ENCODE measurements around the gene PRTN3.
"Not testable (repeated sequence)": the region's sequence is repeated elsewhere in the genome, so short reads cannot be mapped to it uniquely, and the experiment has no call there.

The PRTN3 gene

GRCh38 chr19:816500-816857 lies 24.3 kb upstream of the PRTN3 start:
- no peak for DNase-seq (ENCODE audit: low read depth)

DNA sequence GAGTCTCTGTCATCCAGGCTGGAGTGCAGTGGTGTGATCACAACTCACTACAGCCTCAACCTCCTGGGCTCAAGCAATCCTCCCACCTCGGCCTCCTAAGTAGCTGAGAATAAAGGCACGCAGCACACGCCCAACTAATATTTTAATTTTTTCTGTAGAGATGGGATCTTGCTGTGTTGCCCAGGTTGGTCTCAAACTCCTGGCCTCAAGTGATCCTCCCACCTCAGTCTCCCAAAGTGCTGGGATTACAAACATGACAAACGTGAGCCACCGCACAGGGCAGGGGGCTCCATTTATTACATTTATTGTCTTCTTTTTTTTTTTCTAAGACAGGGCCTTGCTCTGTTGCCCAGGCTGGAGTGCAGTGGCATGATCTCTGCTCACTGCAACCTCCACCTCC lies 20.6 kb upstream of the PRTN3 start:
- DNase-seq (ENCODE audit: low read depth): not testable (repeated sequence)

- DNase-seq (ENCODE audit: low read depth): no peak
These were observed 19.5 kb upstream of the PRTN3 start for GRCh38 chr19:821231-821824.

GRCh38 chr19:821825-822503 lies 18.8 kb upstream of the PRTN3 start, which contains the start of gene PLPPR3:
Gene PLPPR3, minus strand, starts transcription at chr19:821955. Its CDS starts 396 bp downstream, at chr19:821559.
- no peak for DNase-seq (ENCODE audit: low read depth)

DNA sequence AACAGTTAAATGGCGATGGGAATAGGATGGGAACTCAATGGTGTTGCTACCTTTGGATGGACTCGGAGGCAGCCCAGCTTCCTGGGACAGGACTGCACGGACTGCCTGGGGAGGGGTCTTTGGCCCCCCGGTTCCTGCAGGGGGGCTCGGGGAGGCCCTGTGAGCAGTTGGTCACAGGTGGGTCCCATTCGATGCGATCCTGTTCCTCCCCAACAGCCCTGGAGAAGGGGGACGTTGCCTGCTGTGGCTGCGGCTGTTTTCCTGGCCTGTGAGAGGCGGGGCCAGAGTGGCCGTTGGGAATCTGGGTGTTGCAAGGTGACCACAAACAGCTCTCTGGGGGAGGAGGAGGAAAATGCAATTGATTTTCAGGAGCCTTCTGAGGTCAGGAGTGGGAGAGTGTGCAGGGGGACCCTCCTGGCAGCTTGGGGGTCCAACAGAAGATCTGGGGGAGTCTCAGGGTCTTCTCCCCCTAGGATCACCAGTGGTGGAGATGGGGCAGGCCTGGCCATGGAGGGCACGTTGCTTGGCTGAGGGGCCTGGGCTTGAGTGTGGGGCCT lies 17.2 kb upstream of the PRTN3 start:
- DNase-seq (ENCODE audit: low read depth): no peak

GRCh38 chr19:824885-825284 lies 15.9 kb upstream of the PRTN3 start:
- no peak for DNase-seq (ENCODE audit: low read depth)

DNA sequence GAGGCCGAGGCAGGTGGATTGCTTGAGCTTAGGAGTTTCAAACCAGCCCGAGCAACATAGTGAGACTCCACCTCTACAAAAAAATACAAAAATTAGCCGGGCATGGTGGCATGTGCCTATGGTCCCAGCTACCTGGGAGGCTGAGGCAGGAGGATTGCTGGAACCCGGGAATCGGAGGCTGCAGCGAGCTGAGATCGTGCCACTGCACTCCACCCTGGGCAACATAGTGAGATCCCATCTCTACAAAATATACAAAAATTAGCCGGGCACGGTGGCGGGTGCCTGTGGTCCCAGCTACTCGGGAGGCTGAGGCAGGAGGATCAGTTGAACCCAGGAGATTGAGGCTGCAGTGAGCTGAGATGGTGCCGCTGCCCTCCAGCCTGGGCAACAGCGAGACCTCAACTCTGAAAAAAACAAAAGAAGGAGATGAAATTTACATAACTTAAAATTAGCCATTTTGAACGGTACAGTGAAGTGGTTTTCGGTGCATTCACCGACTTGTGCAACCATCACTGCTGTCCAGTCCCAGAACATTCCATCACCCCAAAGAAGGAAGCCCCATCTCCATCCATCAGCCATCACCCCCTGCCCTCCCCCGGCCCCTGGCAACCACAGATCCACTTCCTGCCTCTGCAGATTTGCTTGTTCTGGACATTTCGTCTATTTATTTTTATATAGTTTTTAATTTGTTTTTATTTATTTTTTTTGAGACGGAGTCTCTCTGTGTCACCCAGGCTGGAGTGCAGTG lies 14.7 kb upstream of the PRTN3 start:
- no peak for DNase-seq (ENCODE audit: low read depth)

DNA sequence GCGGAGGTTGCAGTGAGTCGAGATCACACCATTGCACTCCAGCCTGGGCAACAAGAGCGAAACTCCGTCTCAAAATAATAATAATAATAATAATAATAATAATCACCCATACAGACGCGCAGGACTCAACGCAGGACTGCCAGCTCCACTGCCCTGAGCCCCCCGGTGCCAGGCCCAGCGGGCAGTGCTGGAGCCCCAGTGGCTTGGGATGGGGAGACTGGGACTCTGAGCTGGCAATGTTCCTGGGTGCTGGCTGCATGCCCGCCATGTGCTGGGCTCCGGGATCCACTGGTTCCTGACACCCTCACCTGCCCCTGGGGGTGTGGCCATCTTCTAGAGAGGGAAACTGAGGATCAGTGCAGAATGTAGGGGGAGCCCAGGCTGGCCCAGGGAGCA lies 13.5 kb upstream of the PRTN3 start:
- DNase-seq (ENCODE audit: low read depth): no peak

DNA sequence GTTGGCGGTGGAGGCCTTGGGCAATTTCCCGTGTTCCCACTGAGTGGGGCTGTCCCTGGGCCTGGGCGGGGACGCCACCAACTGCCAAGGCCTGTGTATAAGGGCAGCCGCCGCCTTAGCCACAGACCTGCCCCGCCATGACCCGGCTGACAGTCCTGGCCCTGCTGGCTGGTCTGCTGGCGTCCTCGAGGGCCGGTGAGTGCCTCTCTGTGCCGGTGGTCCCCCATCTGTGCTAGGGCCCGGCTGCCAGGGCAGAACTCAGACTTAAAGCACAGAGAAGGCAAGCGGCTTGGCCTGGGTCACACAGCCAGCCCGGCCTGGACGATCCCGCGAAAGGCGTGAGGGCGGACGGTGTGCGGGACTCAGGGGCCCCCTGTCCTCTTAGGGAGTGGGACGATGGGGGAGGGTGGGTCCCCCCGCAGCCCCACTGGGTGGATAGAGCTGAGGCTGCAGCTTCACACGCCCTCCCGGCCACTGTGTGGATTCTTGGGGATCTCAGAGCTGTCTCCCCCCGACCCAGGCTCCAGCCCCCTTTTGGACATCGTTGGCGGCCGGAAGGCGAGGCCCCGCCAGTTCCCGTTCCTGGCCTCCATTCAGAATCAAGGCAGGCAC lies 13.0 kb upstream of the PRTN3 start, which contains the start of gene AZU1:
Gene AZU1 (plus strand): TSS at position 128 of the 612 bp plus-strand sequence. CDS start 10 bp downstream, at position 138.
- DNase-seq (ENCODE audit: low read depth): no peak

DNA sequence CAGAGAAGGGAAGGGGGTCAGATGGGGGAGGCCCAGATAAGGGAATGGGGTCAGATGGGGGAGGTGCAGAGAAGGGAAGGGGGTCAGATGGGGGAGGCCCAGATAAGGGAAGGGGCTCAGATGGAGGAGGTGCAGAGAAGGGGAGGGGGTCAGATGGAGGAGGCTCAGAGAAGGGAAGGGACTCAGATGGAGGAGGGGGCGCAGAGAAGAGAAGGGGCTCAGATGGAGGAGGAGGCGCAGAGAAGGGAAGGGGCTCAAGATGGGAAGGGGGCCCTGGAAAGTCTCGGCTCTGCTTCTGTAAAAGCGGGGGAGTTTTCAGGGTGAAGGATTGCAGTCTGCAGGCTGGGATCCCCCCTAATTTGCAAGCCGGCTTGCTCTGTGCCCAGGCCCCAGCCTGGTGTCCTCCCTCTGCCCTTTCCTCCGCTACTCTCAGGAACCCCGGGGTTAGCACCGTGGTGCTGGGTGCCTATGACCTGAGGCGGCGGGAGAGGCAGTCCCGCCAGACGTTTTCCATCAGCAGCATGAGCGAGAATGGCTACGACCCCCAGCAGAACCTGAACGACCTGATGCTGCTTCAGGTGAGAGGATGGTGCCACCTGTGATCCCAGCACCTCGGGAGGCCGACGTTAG lies 11.6 kb upstream of the PRTN3 start:
- no peak for DNase-seq (ENCODE audit: low read depth)

DNA sequence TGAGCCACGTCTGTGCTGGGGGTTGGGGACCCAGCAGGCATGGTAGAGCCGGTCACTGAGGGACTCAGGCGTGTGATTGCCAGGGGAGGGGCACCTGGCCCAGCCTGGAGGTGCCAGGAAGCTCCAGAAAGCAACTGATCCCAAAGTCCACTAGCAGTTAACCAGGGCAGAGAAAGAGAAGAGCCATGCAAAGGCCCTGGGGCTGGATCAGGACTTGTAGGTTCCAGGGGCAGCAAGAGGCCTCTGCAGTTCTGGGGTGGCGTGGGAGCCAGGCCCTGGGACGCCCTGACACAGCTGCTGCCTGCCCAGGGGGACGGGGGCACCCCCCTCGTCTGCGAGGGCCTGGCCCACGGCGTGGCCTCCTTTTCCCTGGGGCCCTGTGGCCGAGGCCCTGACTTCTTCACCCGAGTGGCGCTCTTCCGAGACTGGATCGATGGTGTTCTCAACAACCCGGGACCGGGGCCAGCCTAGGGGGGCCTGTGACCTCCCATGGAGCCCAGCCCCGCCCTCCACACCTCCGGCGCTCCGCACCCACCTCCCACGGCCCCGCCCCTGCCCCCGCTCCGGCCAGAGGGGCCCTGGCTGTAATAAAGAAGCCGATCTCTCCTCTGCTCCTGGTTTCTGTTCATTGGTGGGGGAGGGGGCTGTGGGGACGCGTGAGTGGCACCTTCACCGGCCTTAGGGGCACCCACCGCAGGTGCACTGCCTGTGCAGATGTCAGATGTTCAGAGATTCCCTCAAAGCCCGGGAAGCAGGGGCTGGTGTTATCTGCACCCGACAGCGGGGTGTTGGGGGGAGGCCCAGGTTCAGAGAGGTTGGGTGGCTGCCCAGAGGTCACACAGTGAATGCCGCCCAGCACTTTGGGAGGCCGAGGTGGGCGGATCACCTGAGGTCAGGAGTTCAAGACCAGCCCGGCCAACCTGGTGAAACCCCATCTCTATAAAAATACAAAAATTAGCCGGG lies 9.1 kb upstream of the PRTN3 start:
- DNase-seq (ENCODE audit: low read depth): no peak

DNA sequence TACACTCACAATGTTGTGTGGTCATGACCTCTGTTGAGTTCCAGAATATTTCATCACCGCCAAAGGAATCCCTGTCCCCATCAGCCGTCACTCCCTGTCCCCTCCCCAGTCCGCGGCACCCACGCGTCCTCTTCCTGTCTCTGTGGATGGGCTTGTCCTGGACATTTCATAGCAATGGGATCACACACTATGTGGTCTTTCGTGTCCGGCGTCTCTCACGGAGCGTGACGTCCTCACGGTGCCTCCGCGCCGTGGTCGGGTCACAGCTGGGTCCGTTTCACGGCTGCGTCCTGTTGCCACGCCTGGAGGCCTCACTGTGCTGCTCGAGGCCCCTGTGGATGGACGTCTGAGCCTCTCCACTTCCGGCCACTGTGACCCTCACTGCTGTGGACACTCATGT lies 6.6 kb upstream of the PRTN3 start:
- no peak for DNase-seq (ENCODE audit: low read depth)

- DNase-seq (ENCODE audit: low read depth): no peak
These were observed 5.5 kb upstream of the PRTN3 start for GRCh38 chr19:835210-835810.

DNA sequence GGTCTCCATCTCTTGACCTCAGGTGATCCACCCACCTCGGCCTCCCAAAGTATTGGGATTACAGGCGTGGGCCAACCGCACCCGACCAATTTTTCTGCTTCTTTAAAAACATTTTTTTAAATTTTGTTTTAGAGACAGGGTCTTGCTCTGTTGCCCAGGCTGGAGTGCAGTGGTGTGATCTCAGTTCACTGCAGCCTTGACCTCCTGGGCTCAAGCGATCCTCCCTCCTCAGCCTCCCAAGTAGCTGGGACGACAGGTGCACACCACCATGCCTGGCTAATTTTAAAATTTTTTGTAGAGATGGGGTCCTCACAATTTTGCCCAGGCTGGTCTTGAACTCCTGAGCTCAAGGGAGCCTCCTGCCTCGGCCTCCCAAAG lies 2.0 kb downstream of the PRTN3 start:
- DNase-seq (ENCODE audit: low read depth): not testable (repeated sequence)

DNA sequence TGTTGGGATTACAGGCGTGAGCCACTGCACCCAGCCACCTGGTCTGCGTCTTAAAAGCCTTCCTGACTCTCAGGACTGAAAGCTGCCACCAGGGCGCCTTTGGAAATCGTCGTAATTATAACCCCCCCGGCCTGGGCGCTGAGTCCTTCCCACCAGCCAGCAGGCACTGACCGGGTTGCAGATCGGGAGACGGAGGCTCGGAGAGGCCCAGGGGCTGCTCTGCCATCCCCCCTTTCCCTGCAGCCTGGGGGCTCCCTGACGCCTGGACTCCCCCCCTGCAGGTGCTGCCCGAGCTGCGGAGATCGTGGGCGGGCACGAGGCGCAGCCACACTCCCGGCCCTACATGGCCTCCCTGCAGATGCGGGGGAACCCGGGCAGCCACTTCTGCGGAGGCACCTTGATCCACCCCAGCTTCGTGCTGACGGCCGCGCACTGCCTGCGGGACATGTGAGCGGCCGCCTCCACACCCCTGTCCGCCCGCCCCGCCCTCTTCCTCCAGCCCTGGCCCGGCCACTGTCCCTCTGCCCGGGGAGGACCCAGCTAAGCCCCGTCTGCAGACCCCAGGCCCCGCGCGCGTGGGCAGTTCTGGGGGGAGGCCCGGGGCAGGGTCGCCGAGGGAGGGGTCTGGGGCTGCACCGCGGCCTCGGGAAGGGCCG lies 2.5 kb downstream of the PRTN3 start:
- no peak for DNase-seq (ENCODE audit: low read depth)

GRCh38 chr19:843836-844545 lies 3.2 kb downstream of the PRTN3 start:
- DNase-seq (ENCODE audit: low read depth): no peak

GRCh38 chr19:844546-844971 lies 3.8 kb downstream of the PRTN3 start:
- DNase-seq (ENCODE audit: low read depth): no peak

DNA sequence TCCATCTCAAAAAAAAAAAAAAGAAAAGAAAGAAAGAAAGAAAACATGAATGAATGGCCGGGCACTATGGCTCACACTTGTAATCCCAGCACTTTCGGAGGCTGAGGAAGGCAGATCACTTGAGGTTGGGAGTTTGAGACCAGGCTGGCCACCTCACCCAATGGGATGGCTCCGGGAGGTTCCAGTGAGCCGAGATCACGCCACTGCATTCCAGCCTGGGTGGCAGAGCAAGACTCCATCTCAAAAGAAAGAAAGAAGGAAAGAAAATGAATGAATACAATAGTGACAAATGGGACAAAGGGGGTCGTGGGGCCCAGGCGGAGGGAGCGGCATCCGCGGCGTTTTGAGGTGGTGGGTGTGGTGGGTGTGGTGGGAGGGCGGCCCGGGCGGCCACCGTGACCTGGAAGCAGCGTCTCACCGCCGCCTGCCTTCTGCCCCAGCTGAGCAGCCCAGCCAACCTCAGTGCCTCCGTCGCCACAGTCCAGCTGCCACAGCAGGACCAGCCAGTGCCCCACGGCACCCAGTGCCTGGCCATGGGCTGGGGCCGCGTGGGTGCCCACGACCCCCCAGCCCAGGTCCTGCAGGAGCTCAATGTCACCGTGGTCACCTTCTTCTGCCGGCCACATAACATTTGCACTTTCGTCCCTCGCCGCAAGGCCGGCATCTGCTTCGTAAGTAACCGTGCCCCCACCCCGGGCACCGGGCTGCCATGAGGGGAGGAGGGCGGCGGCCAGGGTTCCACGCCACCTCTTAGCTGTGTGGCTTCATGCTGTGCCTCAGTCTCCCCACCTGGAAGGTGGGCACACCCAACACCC lies 5.1 kb downstream of the PRTN3 start:
- DNase-seq (ENCODE audit: low read depth): no peak

Data from fibroblast of gingiva (primary cell).